Liver (tissue), 9 donors: ENCODE measurements around the gene SULT1C4. TPM values are rescaled to one million over a fixed set of nuclear protein-coding genes. Genes with fewer than 3 reads are reported as not detected.
"Not testable (repeated sequence)": the region's sequence is repeated elsewhere in the genome, so short reads cannot be mapped to it uniquely, and the experiment has no call there.

Source experiments
- DNase-seq: peaks from one replicate; pipeline ENCODE4 v3.0.0-alpha.2; 2017; ENCODE audit warnings: low spot score
- H3K27ac ChIP-seq, 2 donors: one replicate each; pipeline ENCODE4 v1.7.0; 2013; ENCODE audit warnings: inconsistent platforms in 2 of 2, low read length in 2 of 2, control low read depth in 1 of 2, low read depth in 1 of 2, mild to moderate bottlenecking in 1 of 2
- H3K27me3 ChIP-seq, 4 donors: one replicate each; pipeline versions ENCODE4 v1.6.1 to v1.7.0; 2013; ENCODE audit warnings: low read length in 3 of 4, inconsistent platforms in 1 of 4, mild to moderate bottlenecking in 1 of 4, moderate library complexity in 1 of 4; ENCODE audit not compliant: control insufficient read depth in 4 of 4, insufficient read depth in 4 of 4
- H3K36me3 ChIP-seq, 4 donors: one replicate each; pipeline versions ENCODE4 v1.6.1 to v1.7.0; 2013; ENCODE audit warnings: low read length in 3 of 4, mild to moderate bottlenecking in 3 of 4, low read depth in 1 of 4, moderate library complexity in 1 of 4; ENCODE audit not compliant: control insufficient read depth in 4 of 4, insufficient read depth in 3 of 4
- H3K4me1 ChIP-seq, 4 donors: one replicate each; pipeline versions ENCODE4 v1.6.1 to v1.7.0; 2013; ENCODE audit warnings: low read length in 3 of 4, mild to moderate bottlenecking in 3 of 4, moderate library complexity in 1 of 4; ENCODE audit not compliant: control insufficient read depth in 4 of 4, insufficient read depth in 4 of 4
- H3K4me3 ChIP-seq, 3 donors: one replicate each; pipeline versions ENCODE4 v1.6.1 to v1.7.0; 2013; ENCODE audit warnings: low read length in 3 of 3, control low read depth in 1 of 3, low read depth in 1 of 3, mild to moderate bottlenecking in 1 of 3
- H3K9ac ChIP-seq, 2 donors: one replicate each; pipeline ENCODE4 v1.7.0; 2013; ENCODE audit warnings: low read length in 2 of 2, mild to moderate bottlenecking in 2 of 2, moderate library complexity in 2 of 2, control low read depth in 1 of 2, low read depth in 1 of 2
- H3K9me3 ChIP-seq, 4 donors: one replicate each; pipeline versions ENCODE4 v1.6.1 to v1.7.0; 2013; ENCODE audit warnings: low read length in 3 of 4; ENCODE audit not compliant: control insufficient read depth in 4 of 4
- ATF3 ChIP-seq: IDR thresholded peaks from 2 replicates; pipeline ENCODE4 v1.6.1; 2016; ENCODE audit warnings: antibody characterized with exemption
- EGR1 ChIP-seq, 2 donors: IDR thresholded peaks; 2 replicates each; pipeline ENCODE4 v1.6.1; 2016 to 2018; ENCODE audit warnings: antibody characterized with exemption in 2 of 2, low read depth in 2 of 2
- FOXA1 ChIP-seq: IDR thresholded peaks from 2 replicates; pipeline ENCODE4 v1.6.1; 2016; ENCODE audit warnings: antibody characterized with exemption
- FOXA2 ChIP-seq: IDR thresholded peaks from 2 replicates; pipeline ENCODE4 v1.6.1; 2016; ENCODE audit warnings: antibody characterized with exemption
- GABPA ChIP-seq, 2 donors: IDR thresholded peaks in 1 of 2; conservative IDR thresholded peaks in 1 of 2; 2 replicates each; pipeline ENCODE4 v1.6.1; 2016; ENCODE audit warnings: antibody characterized with exemption in 2 of 2, mild to moderate bottlenecking in 1 of 2, moderate library complexity in 1 of 2
- HNF4A ChIP-seq, 2 donors: conservative IDR thresholded peaks; 2 replicates each; pipeline ENCODE4 v1.6.1; 2016; ENCODE audit warnings: antibody characterized with exemption in 2 of 2, mild to moderate bottlenecking in 2 of 2
- HNF4G ChIP-seq: IDR thresholded peaks from 2 replicates; pipeline ENCODE4 v1.6.1; 2016; ENCODE audit warnings: antibody characterized with exemption
- JUND ChIP-seq, 2 donors: IDR thresholded peaks; 2 replicates each; pipeline ENCODE4 v1.6.1; 2016; ENCODE audit warnings: antibody characterized with exemption in 2 of 2
- MAX ChIP-seq: IDR thresholded peaks from 2 replicates; pipeline ENCODE4 v1.6.1; 2016; ENCODE audit warnings: antibody characterized with exemption
- NR2F2 ChIP-seq: IDR thresholded peaks from 2 replicates; pipeline ENCODE4 v1.6.1; 2016; ENCODE audit warnings: antibody characterized with exemption
- RAD21 ChIP-seq, 2 donors: IDR thresholded peaks; 2 replicates each; pipeline ENCODE4 v1.6.1; 2016; ENCODE audit warnings: antibody characterized with exemption in 2 of 2, mild to moderate bottlenecking in 2 of 2
- RXRA ChIP-seq, 2 donors: IDR thresholded peaks; 2 replicates each; pipeline ENCODE4 v1.6.1; 2017 to 2018; ENCODE audit warnings: antibody characterized with exemption in 2 of 2, mild to moderate bottlenecking in 1 of 2
- SP1 ChIP-seq: IDR thresholded peaks from 2 replicates; pipeline ENCODE4 v1.6.1; 2018; ENCODE audit warnings: antibody characterized with exemption, mild to moderate bottlenecking
- TAF1 ChIP-seq: conservative IDR thresholded peaks from 2 replicates; pipeline ENCODE4 v1.6.1; 2016; ENCODE audit warnings: antibody characterized with exemption, mild to moderate bottlenecking
- YY1 ChIP-seq: IDR thresholded peaks from 2 replicates; pipeline ENCODE4 v1.6.1; 2016; ENCODE audit warnings: antibody characterized with exemption, mild to moderate bottlenecking
- WGBS: extraction: QIAGEN DNeasy Blood & Tissue Kit; methylation state at CpG from one replicate; pipeline ENCODE4 v1.1.7; 2013; 5-methylcytosine and 5-hydroxymethylcytosine counted together
- polyA plus RNA-seq, 2 donors: library from polyadenylated mRNA; stranded (reverse) in 1 of 2; unstranded in 1 of 2; fragments of 200-250 nt in 1 of 2; fragments of >200 nt in 1 of 2; fragmentation: Nextera tagmentation in 1 of 2; extraction: Ambion mirVana in 1 of 2; gene quantifications; one replicate each; pipeline versions ENCODE4 v1.2.1 to v1.2.3, GENCODE V29; 2013 to 2015
- total RNA-seq, 2 donors: library from RNA; depleted of rRNA; stranded (reverse); fragments of >200 nt; gene quantifications; one replicate each; pipeline ENCODE4 v1.2.3, GENCODE V29; 2014
- TF ChIP-seq, protein P1 (sequence below): IDR thresholded peaks from 2 replicates; pipeline ENCODE4 v1.6.1; 2016; ENCODE audit warnings: antibody characterized with exemption, mild to moderate bottlenecking
- TF ChIP-seq, protein P2 (sequence below): IDR thresholded peaks from 2 replicates; pipeline ENCODE4 v1.6.1; 2016; ENCODE audit warnings: antibody characterized with exemption
- TF ChIP-seq, protein P3 (sequence below): fragments of 150-350 bp; IDR thresholded peaks from 2 replicates; pipeline ENCODE4 v1.5.1; 2017; ENCODE audit warnings: improper control_type of control experiment, low read depth, low read length; ENCODE audit not compliant: missing input control
- donor health status: healthy.
- donor health status: healthy.
- donor health status: healthy.
- donor health status: healthy.
- donor health status: healthy.

The SULT1C4 gene
- total and polyA plus RNA-seq, 4 donors, result 1.0 to 12.8 (median 1.3) TPM

GRCh38 chr2:108428286-108429009, 50.7 kb downstream of the SULT1C4 start:
- 79% methylated on average over 2 of the region's 2 CpGs for WGBS
- no peak for DNase-seq
- TF ChIP-seq, protein P1, sequence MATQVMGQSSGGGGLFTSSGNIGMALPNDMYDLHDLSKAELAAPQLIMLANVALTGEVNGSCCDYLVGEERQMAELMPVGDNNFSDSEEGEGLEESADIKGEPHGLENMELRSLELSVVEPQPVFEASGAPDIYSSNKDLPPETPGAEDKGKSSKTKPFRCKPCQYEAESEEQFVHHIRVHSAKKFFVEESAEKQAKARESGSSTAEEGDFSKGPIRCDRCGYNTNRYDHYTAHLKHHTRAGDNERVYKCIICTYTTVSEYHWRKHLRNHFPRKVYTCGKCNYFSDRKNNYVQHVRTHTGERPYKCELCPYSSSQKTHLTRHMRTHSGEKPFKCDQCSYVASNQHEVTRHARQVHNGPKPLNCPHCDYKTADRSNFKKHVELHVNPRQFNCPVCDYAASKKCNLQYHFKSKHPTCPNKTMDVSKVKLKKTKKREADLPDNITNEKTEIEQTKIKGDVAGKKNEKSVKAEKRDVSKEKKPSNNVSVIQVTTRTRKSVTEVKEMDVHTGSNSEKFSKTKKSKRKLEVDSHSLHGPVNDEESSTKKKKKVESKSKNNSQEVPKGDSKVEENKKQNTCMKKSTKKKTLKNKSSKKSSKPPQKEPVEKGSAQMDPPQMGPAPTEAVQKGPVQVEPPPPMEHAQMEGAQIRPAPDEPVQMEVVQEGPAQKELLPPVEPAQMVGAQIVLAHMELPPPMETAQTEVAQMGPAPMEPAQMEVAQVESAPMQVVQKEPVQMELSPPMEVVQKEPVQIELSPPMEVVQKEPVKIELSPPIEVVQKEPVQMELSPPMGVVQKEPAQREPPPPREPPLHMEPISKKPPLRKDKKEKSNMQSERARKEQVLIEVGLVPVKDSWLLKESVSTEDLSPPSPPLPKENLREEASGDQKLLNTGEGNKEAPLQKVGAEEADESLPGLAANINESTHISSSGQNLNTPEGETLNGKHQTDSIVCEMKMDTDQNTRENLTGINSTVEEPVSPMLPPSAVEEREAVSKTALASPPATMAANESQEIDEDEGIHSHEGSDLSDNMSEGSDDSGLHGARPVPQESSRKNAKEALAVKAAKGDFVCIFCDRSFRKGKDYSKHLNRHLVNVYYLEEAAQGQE, result no peak
- TF ChIP-seq SP1 (no peak), EGR1 (IDR thresholded peaks at IDR 0.05; ENCODE audit: low read depth in 2 of 2) (no peak), RAD21 (IDR thresholded peaks at IDR 0.05) (no peak), GABPA (IDR thresholded peaks at IDR 0.05 in 1 of 2, conservative IDR thresholded peaks at IDR 0.05 in 1 of 2) (no peak), MAX (no peak), HNF4A (conservative IDR thresholded peaks at IDR 0.05) (no peak), JUND (IDR thresholded peaks at IDR 0.05) (no peak), YY1 (no peak), RXRA (IDR thresholded peaks at IDR 0.05) (no peak), FOXA2 (no peak), NR2F2 (no peak), HNF4G (no peak), TAF1 (no peak), FOXA1 (no peak), ATF3 (no peak)
- TF ChIP-seq, protein P2, sequence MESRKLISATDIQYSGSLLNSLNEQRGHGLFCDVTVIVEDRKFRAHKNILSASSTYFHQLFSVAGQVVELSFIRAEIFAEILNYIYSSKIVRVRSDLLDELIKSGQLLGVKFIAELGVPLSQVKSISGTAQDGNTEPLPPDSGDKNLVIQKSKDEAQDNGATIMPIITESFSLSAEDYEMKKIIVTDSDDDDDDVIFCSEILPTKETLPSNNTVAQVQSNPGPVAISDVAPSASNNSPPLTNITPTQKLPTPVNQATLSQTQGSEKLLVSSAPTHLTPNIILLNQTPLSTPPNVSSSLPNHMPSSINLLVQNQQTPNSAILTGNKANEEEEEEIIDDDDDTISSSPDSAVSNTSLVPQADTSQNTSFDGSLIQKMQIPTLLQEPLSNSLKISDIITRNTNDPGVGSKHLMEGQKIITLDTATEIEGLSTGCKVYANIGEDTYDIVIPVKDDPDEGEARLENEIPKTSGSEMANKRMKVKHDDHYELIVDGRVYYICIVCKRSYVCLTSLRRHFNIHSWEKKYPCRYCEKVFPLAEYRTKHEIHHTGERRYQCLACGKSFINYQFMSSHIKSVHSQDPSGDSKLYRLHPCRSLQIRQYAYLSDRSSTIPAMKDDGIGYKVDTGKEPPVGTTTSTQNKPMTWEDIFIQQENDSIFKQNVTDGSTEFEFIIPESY, result no peak
- TF ChIP-seq, protein P3, sequence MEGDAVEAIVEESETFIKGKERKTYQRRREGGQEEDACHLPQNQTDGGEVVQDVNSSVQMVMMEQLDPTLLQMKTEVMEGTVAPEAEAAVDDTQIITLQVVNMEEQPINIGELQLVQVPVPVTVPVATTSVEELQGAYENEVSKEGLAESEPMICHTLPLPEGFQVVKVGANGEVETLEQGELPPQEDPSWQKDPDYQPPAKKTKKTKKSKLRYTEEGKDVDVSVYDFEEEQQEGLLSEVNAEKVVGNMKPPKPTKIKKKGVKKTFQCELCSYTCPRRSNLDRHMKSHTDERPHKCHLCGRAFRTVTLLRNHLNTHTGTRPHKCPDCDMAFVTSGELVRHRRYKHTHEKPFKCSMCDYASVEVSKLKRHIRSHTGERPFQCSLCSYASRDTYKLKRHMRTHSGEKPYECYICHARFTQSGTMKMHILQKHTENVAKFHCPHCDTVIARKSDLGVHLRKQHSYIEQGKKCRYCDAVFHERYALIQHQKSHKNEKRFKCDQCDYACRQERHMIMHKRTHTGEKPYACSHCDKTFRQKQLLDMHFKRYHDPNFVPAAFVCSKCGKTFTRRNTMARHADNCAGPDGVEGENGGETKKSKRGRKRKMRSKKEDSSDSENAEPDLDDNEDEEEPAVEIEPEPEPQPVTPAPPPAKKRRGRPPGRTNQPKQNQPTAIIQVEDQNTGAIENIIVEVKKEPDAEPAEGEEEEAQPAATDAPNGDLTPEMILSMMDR, result no peak

GRCh38 chr2:108435578-108435977, 57.8 kb downstream of the SULT1C4 start:
- WGBS, result 97% methylated on average over 1 of the region's 1 CpG
- not testable (repeated sequence) for H3K9me3 ChIP-seq, H3K4me1 ChIP-seq, H3K27ac ChIP-seq, DNase-seq, H3K9ac ChIP-seq, H3K27me3 ChIP-seq, H3K4me3 ChIP-seq, H3K36me3 ChIP-seq

More at GRCh38 chr2:108428286-108429009, 50.7 kb downstream of the SULT1C4 start:
- Histone ChIP-seq H3K9me3 (no peaks in the 10 kb centered on the region), H3K27me3 (no peaks in the 10 kb centered on the region), H3K36me3 (no peaks in the 10 kb centered on the region), H3K27ac (no peak overlapping the region), H3K4me1 (no peaks in the 10 kb centered on the region), H3K9ac (no peak overlapping the region), H3K4me3 (no peak overlapping the region)
